IMR-90 (cell line): ENCODE data around the gene ZNF513.

Experiments
- BHLHE40 ChIP-seq: fragments of 150-350 bp; IDR thresholded peaks from 2 replicates; pipeline ENCODE4 v1.6.1; 2016; ENCODE audit warnings: mild to moderate bottlenecking, low read depth, low read length
- CEBPB ChIP-seq: IDR thresholded peaks from 2 replicates; pipeline ENCODE4 v1.6.1; 2012; ENCODE audit warnings: low read depth, low read length, improper control_type of control experiment
- MAFK ChIP-seq: IDR thresholded peaks from 2 replicates; pipeline ENCODE4 v1.6.1; 2012; ENCODE audit warnings: low read depth, low read length, improper control_type of control experiment
- MAZ ChIP-seq: IDR thresholded peaks from 2 replicates; pipeline ENCODE4 v1.6.1; 2012; ENCODE audit warnings: low read depth, mild to moderate bottlenecking, low read length, improper control_type of control experiment, moderate library complexity, borderline replicate concordance
- MXI1 ChIP-seq: IDR thresholded peaks from 2 replicates; pipeline ENCODE4 v1.6.1; 2012; ENCODE audit warnings: low read depth, mild to moderate bottlenecking, low read length, moderate library complexity, borderline replicate concordance
- POLR2A ChIP-seq: IDR thresholded peaks from 2 replicates; pipeline ENCODE4 v1.6.1; 2012; ENCODE audit warnings: mild to moderate bottlenecking, low read depth, low read length
- RAD21 ChIP-seq: IDR thresholded peaks from 2 replicates; pipeline ENCODE4 v1.6.1; 2012; ENCODE audit warnings: low read length, improper control_type of control experiment
- RCOR1 ChIP-seq: IDR thresholded peaks from 2 replicates; pipeline ENCODE4 v1.6.1; 2012; ENCODE audit warnings: mild to moderate bottlenecking, low read length, improper control_type of control experiment; ENCODE audit not compliant: insufficient replicate concordance
- RFX5 ChIP-seq: IDR thresholded peaks from 2 replicates; pipeline ENCODE4 v1.8.0; 2012; ENCODE audit warnings: low read depth, mild to moderate bottlenecking, low read length, moderate library complexity
- SMC3 ChIP-seq: fragments of 150-350 bp; IDR thresholded peaks from 2 replicates; pipeline ENCODE4 v1.6.1; 2016; ENCODE audit warnings: low read depth, mild to moderate bottlenecking, antibody characterized with exemption, low read length, moderate library complexity
- TF ChIP-seq, protein P1 (sequence below): conservative IDR thresholded peaks from 2 replicates; pipeline ENCODE4 v1.5.1; 2012; ENCODE audit warnings: mild to moderate bottlenecking, low read depth, low read length, improper control_type of control experiment
- TF ChIP-seq, protein P2 (sequence below): fragments of 150-350 bp; IDR thresholded peaks from 2 replicates; pipeline ENCODE4 v1.6.1; 2017; ENCODE audit warnings: mild to moderate bottlenecking, antibody characterized with exemption, low read length, low read depth
- TF ChIP-seq, protein P3 (sequence below): fragments of 150-350 bp; IDR thresholded peaks from 2 replicates; pipeline ENCODE4 v1.6.1; 2016; ENCODE audit warnings: low read depth, mild to moderate bottlenecking, low read length, moderate library complexity, borderline replicate concordance

DNA sequence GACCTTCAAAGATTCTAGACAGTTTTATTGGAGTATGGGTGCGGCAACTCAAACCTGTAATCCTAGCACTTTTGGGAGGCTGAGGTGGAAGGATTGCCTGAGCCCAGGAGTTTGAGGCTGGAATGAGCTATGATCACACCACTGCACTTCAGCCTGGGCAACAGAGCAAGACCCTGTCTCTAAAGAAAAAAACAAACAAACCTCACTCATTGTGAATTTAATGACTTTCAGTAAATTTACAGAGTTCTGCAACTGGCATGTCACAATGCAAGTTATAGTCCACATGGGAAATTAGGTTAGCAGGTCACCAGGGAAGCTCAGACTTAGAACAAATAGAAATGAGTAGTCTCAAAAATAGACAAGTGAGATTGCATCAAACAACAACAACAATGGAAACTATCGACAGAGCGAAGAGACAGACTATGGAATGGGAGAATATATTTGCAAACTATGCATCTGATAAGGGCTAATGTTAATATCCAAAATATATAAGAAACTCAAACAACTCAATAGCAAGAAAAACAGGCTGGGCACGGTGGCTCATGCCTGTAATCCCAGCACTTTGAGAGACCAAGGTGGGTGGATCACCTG lies 41.2 kb upstream of the ZNF513 start:
- TF ChIP-seq POLR2A (no peak), RFX5 (no peak), BHLHE40 (no peak), CEBPB (no peak), MAZ (no peak), RAD21 (no peak), SMC3 (no peak), RCOR1 (no peak), MAFK (no peak), MXI1 (no peak)
- TF ChIP-seq, protein P1, sequence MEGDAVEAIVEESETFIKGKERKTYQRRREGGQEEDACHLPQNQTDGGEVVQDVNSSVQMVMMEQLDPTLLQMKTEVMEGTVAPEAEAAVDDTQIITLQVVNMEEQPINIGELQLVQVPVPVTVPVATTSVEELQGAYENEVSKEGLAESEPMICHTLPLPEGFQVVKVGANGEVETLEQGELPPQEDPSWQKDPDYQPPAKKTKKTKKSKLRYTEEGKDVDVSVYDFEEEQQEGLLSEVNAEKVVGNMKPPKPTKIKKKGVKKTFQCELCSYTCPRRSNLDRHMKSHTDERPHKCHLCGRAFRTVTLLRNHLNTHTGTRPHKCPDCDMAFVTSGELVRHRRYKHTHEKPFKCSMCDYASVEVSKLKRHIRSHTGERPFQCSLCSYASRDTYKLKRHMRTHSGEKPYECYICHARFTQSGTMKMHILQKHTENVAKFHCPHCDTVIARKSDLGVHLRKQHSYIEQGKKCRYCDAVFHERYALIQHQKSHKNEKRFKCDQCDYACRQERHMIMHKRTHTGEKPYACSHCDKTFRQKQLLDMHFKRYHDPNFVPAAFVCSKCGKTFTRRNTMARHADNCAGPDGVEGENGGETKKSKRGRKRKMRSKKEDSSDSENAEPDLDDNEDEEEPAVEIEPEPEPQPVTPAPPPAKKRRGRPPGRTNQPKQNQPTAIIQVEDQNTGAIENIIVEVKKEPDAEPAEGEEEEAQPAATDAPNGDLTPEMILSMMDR, result no peak
- TF ChIP-seq, protein P2, sequence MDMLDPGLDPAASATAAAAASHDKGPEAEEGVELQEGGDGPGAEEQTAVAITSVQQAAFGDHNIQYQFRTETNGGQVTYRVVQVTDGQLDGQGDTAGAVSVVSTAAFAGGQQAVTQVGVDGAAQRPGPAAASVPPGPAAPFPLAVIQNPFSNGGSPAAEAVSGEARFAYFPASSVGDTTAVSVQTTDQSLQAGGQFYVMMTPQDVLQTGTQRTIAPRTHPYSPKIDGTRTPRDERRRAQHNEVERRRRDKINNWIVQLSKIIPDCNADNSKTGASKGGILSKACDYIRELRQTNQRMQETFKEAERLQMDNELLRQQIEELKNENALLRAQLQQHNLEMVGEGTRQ, result no peak
- TF ChIP-seq, protein P3, sequence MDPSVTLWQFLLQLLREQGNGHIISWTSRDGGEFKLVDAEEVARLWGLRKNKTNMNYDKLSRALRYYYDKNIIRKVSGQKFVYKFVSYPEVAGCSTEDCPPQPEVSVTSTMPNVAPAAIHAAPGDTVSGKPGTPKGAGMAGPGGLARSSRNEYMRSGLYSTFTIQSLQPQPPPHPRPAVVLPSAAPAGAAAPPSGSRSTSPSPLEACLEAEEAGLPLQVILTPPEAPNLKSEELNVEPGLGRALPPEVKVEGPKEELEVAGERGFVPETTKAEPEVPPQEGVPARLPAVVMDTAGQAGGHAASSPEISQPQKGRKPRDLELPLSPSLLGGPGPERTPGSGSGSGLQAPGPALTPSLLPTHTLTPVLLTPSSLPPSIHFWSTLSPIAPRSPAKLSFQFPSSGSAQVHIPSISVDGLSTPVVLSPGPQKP, result no peak
